Hepatocyte (in vitro differentiated cells): Measurements from ENCODE around the gene RND3. TPM values are rescaled to one million over a fixed set of nuclear protein-coding genes. Genes with fewer than 3 reads are reported as not detected.

Source experiments
- DNase-seq: peaks from one replicate; pipeline ENCODE4 v3.0.0-alpha.2; 2016; ENCODE audit warnings: low spot score
- H2AFZ ChIP-seq: fragments of 200-600 bp; sonication (generic); 2 replicates; pipeline ENCODE4 v1.6.0; 2016; ENCODE audit warnings: antibody characterized with exemption, mild to moderate bottlenecking
- H3K27ac ChIP-seq: fragments of 200-600 bp; sonication (generic); 2 replicates; pipeline ENCODE4 v1.5.1; 2016; ENCODE audit warnings: mild to moderate bottlenecking
- H3K27me3 ChIP-seq: fragments of 200-600 bp; sonication (generic); 2 replicates; pipeline ENCODE4 v1.6.1; 2016
- H3K36me3 ChIP-seq: fragments of 200-600 bp; sonication (generic); replicated peaks from 2 replicates; pipeline ENCODE4 v1.5.1; 2016; ENCODE audit warnings: low read depth; ENCODE audit not compliant: insufficient read depth
- H3K4me1 ChIP-seq: fragments of 200-600 bp; sonication (generic); 2 replicates; pipeline ENCODE4 v1.5.1; 2016; ENCODE audit warnings: mild to moderate bottlenecking, moderate library complexity; ENCODE audit not compliant: insufficient read depth
- H3K4me2 ChIP-seq: fragments of 200-600 bp; sonication (generic); 2 replicates; pipeline ENCODE4 v1.6.0; 2016
- H3K4me3 ChIP-seq: fragments of 200-600 bp; sonication (generic); 2 replicates; pipeline ENCODE4 v1.5.1; 2016; ENCODE audit warnings: mild to moderate bottlenecking
- H3K79me2 ChIP-seq: fragments of 200-600 bp; sonication (generic); 2 replicates; pipeline ENCODE4 v1.6.0; 2017; ENCODE audit warnings: mild to moderate bottlenecking
- H3K9me2 ChIP-seq: fragments of 200-600 bp; sonication (generic); replicated peaks from 2 replicates; pipeline ENCODE4 v1.6.0; 2017; ENCODE audit warnings: mild to moderate bottlenecking; ENCODE audit not compliant: insufficient read depth
- H3K9me3 ChIP-seq: fragments of 200-600 bp; sonication (generic); 2 replicates; pipeline ENCODE4 v1.5.1; 2016; ENCODE audit warnings: low read depth, mild to moderate bottlenecking
- H4K20me1 ChIP-seq: fragments of 200-600 bp; sonication (generic); 2 replicates; pipeline ENCODE4 v1.6.0; 2016; ENCODE audit warnings: mild to moderate bottlenecking; ENCODE audit not compliant: insufficient read depth, poor library complexity, severe bottlenecking
- EZH2 ChIP-seq: fragments of 200-600 bp; sonication (generic); IDR thresholded peaks from 2 replicates; pipeline ENCODE4 v1.6.1; 2016; ENCODE audit warnings: antibody characterized with exemption, mild to moderate bottlenecking, borderline replicate concordance
- EZH2phosphoT487 ChIP-seq: fragments of 200-600 bp; sonication (generic); IDR thresholded peaks from one replicate; pipeline ENCODE4 v1.6.1; 2018; ENCODE audit warnings: antibody characterized with exemption, mild to moderate bottlenecking, low read depth, moderate library complexity; ENCODE audit not compliant: unreplicated experiment, severe bottlenecking
- WGBS: methylation state at CpG from one replicate; pipeline ENCODE4 v1.1.6; 2016; ENCODE audit warnings: low lambda C conversion rate; ENCODE audit errors: missing lambda C conversion rate; 5-methylcytosine and 5-hydroxymethylcytosine counted together
- polyA plus RNA-seq: library from polyadenylated mRNA; unstranded; fragments of >200 nt; fragmentation: Nextera tagmentation; extraction: Ambion mirVana; gene quantifications from 2 replicates; pipeline ENCODE4 v1.2.1, GENCODE V29; 2016
- total RNA-seq: library from RNA; depleted of rRNA; stranded (reverse); fragments of >200 nt; gene quantifications from 2 replicates; pipeline ENCODE4 v1.2.3, GENCODE V29; 2014
- TF ChIP-seq, protein P1 (sequence below): fragments of 200-600 bp; sonication (generic); IDR thresholded peaks from 2 replicates; pipeline ENCODE4 v1.5.1; 2016; ENCODE audit warnings: antibody characterized with exemption, mild to moderate bottlenecking; ENCODE audit not compliant: poor library complexity

RND3 gene
- total and polyA plus RNA-seq, 2 experiments from 2014 or later: 118 to 135 TPM

DNA sequence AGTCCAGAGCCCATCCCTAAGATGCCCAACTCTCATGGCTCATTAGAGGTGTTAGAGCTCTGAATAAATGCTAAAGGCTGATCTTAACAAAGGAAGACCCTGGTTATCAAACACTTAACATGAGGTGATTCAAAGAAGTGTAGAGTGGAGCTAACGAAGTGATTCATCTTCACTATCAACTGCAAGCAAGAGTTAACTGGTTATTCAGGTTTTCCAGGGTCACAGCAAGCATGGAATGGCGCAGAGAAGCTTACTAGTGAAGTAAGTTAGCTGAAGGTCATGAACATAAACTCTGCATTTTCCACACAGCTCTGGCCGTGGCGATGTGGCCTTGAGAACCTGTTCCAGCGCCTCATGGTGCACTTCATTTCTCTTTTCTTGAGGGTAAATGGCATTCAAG, 17.0 kb downstream of the RND3 start:
- peak; percentile 44 for DNase-seq
- Histone ChIP-seq H3K27ac (peak overlapping the region; percentile 47), H3K27me3 (no peaks in the 10 kb centered on the region), H3K79me2 (peaks cover 65% of the 10 kb centered on the region), H3K4me1 (peaks cover 74% of the 10 kb centered on the region), H3K4me3 (no peak overlapping the region), H3K36me3 (peaks cover 12% of the 10 kb centered on the region), H3K4me2 (no peak overlapping the region), H3K9me3 (no peaks in the 10 kb centered on the region), H2AFZ (no peak overlapping the region), H3K9me2 (no peaks in the 10 kb centered on the region), H4K20me1 (peaks cover 30% of the 10 kb centered on the region)
- 82% methylated on average over 5 of the region's 5 CpGs for WGBS
- TF ChIP-seq EZH2 (no peak), EZH2phosphoT487 (no peak)
- TF ChIP-seq, protein P1, sequence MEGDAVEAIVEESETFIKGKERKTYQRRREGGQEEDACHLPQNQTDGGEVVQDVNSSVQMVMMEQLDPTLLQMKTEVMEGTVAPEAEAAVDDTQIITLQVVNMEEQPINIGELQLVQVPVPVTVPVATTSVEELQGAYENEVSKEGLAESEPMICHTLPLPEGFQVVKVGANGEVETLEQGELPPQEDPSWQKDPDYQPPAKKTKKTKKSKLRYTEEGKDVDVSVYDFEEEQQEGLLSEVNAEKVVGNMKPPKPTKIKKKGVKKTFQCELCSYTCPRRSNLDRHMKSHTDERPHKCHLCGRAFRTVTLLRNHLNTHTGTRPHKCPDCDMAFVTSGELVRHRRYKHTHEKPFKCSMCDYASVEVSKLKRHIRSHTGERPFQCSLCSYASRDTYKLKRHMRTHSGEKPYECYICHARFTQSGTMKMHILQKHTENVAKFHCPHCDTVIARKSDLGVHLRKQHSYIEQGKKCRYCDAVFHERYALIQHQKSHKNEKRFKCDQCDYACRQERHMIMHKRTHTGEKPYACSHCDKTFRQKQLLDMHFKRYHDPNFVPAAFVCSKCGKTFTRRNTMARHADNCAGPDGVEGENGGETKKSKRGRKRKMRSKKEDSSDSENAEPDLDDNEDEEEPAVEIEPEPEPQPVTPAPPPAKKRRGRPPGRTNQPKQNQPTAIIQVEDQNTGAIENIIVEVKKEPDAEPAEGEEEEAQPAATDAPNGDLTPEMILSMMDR: no peak

DNA sequence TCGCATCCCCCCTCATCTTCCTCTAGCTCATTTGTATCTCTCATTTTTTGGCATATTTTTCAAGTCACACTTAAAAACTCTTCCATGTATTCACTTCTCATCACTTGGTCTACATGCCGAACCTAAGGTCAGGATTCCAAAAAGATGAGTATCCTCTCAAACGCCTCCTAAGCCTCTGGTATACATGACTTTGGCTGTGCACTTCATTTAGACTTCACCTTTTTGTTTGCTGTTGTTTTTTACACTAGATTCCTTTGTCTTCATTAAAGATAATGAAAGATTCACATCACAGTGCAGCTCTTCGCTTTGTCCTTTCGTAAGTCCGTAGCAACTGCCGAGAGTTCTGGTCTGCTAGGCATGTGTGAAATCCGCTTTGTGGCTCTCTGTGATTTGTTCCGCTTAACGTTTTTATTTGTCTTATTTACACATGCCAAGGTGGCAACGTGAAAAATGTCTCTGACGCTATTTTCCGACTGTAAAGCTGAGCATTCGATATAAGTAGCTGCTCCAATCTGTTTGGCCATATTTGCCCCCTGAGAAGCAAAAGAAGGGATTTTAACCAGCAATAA, 17.7 kb downstream of the RND3 start:
- Histone ChIP-seq H2AFZ (no peak overlapping the region), H3K27ac (peak overlapping the region; percentile 47), H3K79me2 (peaks cover 59% of the 10 kb centered on the region), H4K20me1 (peaks cover 24% of the 10 kb centered on the region), H3K9me3 (no peaks in the 10 kb centered on the region), H3K36me3 (peaks cover 12% of the 10 kb centered on the region), H3K9me2 (no peaks in the 10 kb centered on the region), H3K4me2 (no peak overlapping the region), H3K4me1 (peaks cover 68% of the 10 kb centered on the region), H3K4me3 (no peak overlapping the region), H3K27me3 (no peaks in the 10 kb centered on the region)
- TF ChIP-seq EZH2phosphoT487: no peak
- no peak for TF ChIP-seq EZH2
- TF ChIP-seq, protein P1: no peak
- 91% methylated on average over 14 of the region's 14 CpGs for WGBS
- DNase-seq: no peak

DNA sequence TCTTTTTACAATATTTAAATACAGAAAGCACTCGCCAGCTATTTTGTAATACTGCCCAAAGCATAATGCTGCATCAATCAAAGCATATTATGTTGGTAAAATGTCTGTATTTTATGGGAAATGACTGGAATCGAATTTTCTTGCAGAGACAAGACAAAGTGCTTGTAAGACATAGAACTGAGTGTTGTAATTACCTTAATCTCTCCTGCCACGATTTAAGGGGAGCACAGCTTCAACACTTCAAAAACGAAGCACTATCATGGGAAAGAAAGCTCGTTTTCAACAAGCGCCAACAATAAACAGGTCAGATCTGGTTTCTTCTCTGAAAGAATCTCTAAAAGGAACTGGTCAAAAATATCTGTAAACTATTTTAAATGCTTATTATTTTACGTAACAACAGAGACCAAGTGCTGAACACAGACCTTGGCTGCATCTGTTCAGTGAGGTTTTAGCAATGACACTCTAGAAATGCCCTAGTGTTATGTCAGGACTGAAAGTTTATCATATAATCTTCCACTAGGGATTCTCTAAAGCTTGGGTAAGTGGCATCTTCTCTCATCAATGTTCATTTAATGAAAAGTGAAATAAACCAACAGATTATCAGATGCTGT, 19.0 kb downstream of the RND3 start:
- Histone ChIP-seq H2AFZ (no peak overlapping the region), H3K9me3 (no peaks in the 10 kb centered on the region), H3K9me2 (no peaks in the 10 kb centered on the region), H3K79me2 (peaks cover 45% of the 10 kb centered on the region), H3K27me3 (no peaks in the 10 kb centered on the region), H3K4me1 (peaks cover 56% of the 10 kb centered on the region), H4K20me1 (peaks cover 12% of the 10 kb centered on the region), H3K36me3 (peaks cover 12% of the 10 kb centered on the region), H3K27ac (peak overlapping the region; percentile 51), H3K4me3 (no peak overlapping the region), H3K4me2 (no peak overlapping the region)
- TF ChIP-seq, protein P1: no peak
- TF ChIP-seq EZH2 (no peak), EZH2phosphoT487 (no peak)
- 58% methylated on average over 7 of the region's 7 CpGs for WGBS
- DNase-seq: no peak

DNA sequence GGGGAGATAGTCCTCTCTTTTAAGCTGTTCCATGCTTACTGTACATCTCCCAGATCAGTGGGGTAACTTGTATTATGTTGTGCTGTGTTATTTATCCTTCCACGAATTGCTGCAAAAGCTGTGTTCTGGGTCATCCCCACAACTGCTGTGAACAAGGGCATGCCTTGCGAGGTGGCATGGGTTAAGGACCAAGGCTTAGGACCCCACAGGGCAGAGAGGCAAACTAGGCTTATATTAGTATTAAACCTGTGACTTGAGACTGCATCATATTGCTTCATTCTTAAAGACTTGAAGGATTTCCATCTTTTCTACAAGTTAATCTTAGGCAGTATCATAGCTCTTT, 19.9 kb downstream of the RND3 start:
- no peak for DNase-seq
- no peak for TF ChIP-seq EZH2phosphoT487
- TF ChIP-seq EZH2: no peak
- TF ChIP-seq, protein P1: no peak

More for the DNA sequence above, 19.9 kb downstream of the RND3 start:
- no peaks in the 10 kb centered on the region for H3K9me3 ChIP-seq
- H3K79me2 ChIP-seq: peaks cover 37% of the 10 kb centered on the region
- H3K27me3 ChIP-seq: no peaks in the 10 kb centered on the region
- H3K4me3 ChIP-seq: no peak overlapping the region
- peaks cover 9% of the 10 kb centered on the region for H4K20me1 ChIP-seq
- H3K36me3 ChIP-seq: peaks cover 12% of the 10 kb centered on the region
- H3K4me2 ChIP-seq: peak overlapping the region; percentile 32
- WGBS: 71% methylated on average over 2 of the region's 2 CpGs
- peaks cover 47% of the 10 kb centered on the region for H3K4me1 ChIP-seq
- no peak overlapping the region for H2AFZ ChIP-seq
- no peaks in the 10 kb centered on the region for H3K9me2 ChIP-seq
- peak overlapping the region; percentile 51 for H3K27ac ChIP-seq
